HG03558 (cell line): ENCODE data around the gene BTBD1.
A peak's percentile ranks its signal among the peaks of the same experiment; 100 is the strongest.

Experiments used
- ATAC-seq: cut with Tn5 transposase; IDR thresholded peaks from one replicate; pipeline ENCODE4 v1.9.1; 2021; ENCODE audit warnings: moderate number of reproducible peaks; ENCODE audit not compliant: unreplicated experiment; ENCODE audit errors: extremely low read depth

Gene BTBD1

GRCh38 chr15:82999905-83000671 lies 67.0 kb downstream of the BTBD1 start:
- ATAC-seq, result no peak

GRCh38 chr15:82999426-82999825 lies 67.6 kb downstream of the BTBD1 start:
- no peak for ATAC-seq

GRCh38 chr15:82995938-82996337 lies 71.1 kb downstream of the BTBD1 start:
- no peak for ATAC-seq

GRCh38 chr15:82995076-82995475 lies 72.0 kb downstream of the BTBD1 start:
- no peak for ATAC-seq

GRCh38 chr15:82993144-82993543 lies 73.9 kb downstream of the BTBD1 start:
- ATAC-seq, result no peak

- no peak for ATAC-seq
Measured at GRCh38 chr15:82992436-82992998, 74.5 kb downstream of the BTBD1 start.

GRCh38 chr15:82986442-82986780 lies 80.6 kb downstream of the BTBD1 start:
- no peak for ATAC-seq

- ATAC-seq, result peak; percentile 95
Measured at GRCh38 chr15:82985688-82986441, 81.2 kb downstream of the BTBD1 start, which contains the start of gene RAMAC. Gene RAMAC, plus strand, starts transcription at chr15:82986210. Its CDS starts 2,809 bp downstream, at chr15:82989019.

GRCh38 chr15:82980981-82981380 lies 86.1 kb downstream of the BTBD1 start:
- ATAC-seq, result no peak

- no peak for ATAC-seq
Measured at GRCh38 chr15:82979726-82980125, 87.3 kb downstream of the BTBD1 start.

- no peak for ATAC-seq
Measured at GRCh38 chr15:82978438-82978837, 88.6 kb downstream of the BTBD1 start.

GRCh38 chr15:82977076-82977475 lies 90.0 kb downstream of the BTBD1 start:
- no peak for ATAC-seq

- no peak for ATAC-seq
Measured at GRCh38 chr15:82972990-82973389, 94.1 kb downstream of the BTBD1 start.

- ATAC-seq, result no peak
Measured at GRCh38 chr15:82971218-82971984, 95.7 kb downstream of the BTBD1 start.

- no peak for ATAC-seq
Measured at GRCh38 chr15:82970696-82971095, 96.4 kb downstream of the BTBD1 start.

- ATAC-seq, result no peak
Measured at GRCh38 chr15:82970078-82970686, 96.9 kb downstream of the BTBD1 start.

- ATAC-seq, result no peak
Measured at GRCh38 chr15:82969353-82969752, 97.7 kb downstream of the BTBD1 start.

GRCh38 chr15:82968066-82968465 lies 99.0 kb downstream of the BTBD1 start:
- ATAC-seq, result no peak

GRCh38 chr15:82966671-82967071 lies 100.4 kb downstream of the BTBD1 start:
- peak; percentile 78 for ATAC-seq
